ENCODE results near the gene SGMS1.

SGMS1 gene

GRCh38 chr10:50566150-50566549 lies 57.6 kb downstream of the SGMS1 start:
- no peak overlapping the region for H3K4me3 ChIP-seq (ENCODE audit: control insufficient read depth, low read depth, low read length)
- no peak for DNase-seq (ENCODE audit: low read depth)
- no peak for TF ChIP-seq CTCF (IDR thresholded peaks at IDR 0.05; ENCODE audit: control insufficient read depth, insufficient read depth, low read depth, low read length, missing control alignments)

- H3K4me3 ChIP-seq (ENCODE audit: control insufficient read depth, low read depth, low read length) = no peak overlapping the region
- no peak for TF ChIP-seq CTCF (IDR thresholded peaks at IDR 0.05; ENCODE audit: control insufficient read depth, insufficient read depth, low read depth, low read length, missing control alignments)
- DNase-seq (ENCODE audit: low read depth) = no peak
These were observed 58.3 kb downstream of the SGMS1 start for GRCh38 chr10:50565301-50566083.

GRCh38 chr10:50563906-50564305 lies 59.9 kb downstream of the SGMS1 start:
- H3K4me3 ChIP-seq (ENCODE audit: control insufficient read depth, low read depth, low read length) = no peak overlapping the region
- DNase-seq (ENCODE audit: low read depth) = no peak
- no peak for TF ChIP-seq CTCF (IDR thresholded peaks at IDR 0.05; ENCODE audit: control insufficient read depth, insufficient read depth, low read depth, low read length, missing control alignments)

- no peak overlapping the region for H3K4me3 ChIP-seq (ENCODE audit: control insufficient read depth, low read depth, low read length)
- DNase-seq (ENCODE audit: low read depth) = no peak
These were observed 61.9 kb downstream of the SGMS1 start for GRCh38 chr10:50561816-50562215.

GRCh38 chr10:50561266-50561665 lies 62.5 kb downstream of the SGMS1 start:
- TF ChIP-seq CTCF (IDR thresholded peaks at IDR 0.05; ENCODE audit: control insufficient read depth, insufficient read depth, low read depth, low read length, missing control alignments) = no peak
- no peak overlapping the region for H3K4me3 ChIP-seq (ENCODE audit: control insufficient read depth, low read depth, low read length)
- peak; percentile 99 for DNase-seq (ENCODE audit: low read depth)

More at GRCh38 chr10:50561816-50562215, 61.9 kb downstream of the SGMS1 start:
- TF ChIP-seq CTCF (IDR thresholded peaks at IDR 0.05; ENCODE audit: control insufficient read depth, insufficient read depth, low read depth, low read length, missing control alignments) = peak; percentile 54

GRCh38 chr10:50560370-50560769 lies 63.4 kb downstream of the SGMS1 start:
- no peak for DNase-seq (ENCODE audit: low read depth)
- TF ChIP-seq CTCF (IDR thresholded peaks at IDR 0.05; ENCODE audit: control insufficient read depth, insufficient read depth, low read depth, low read length, missing control alignments) = no peak
- H3K4me3 ChIP-seq (ENCODE audit: control insufficient read depth, low read depth, low read length) = no peak overlapping the region

Measured in AG09309 (cell line).